ENCODE data around the gene GAST. TPM values are rescaled to one million over a fixed set of nuclear protein-coding genes. Genes with fewer than 3 reads are reported as not detected.

The GAST gene
- total RNA-seq, 2 experiments from 2014 or later: not detected

- Mint-ChIP-seq H3K36me3 (ENCODE audit: low read depth) (no peaks in the 10 kb centered on the region), H3K27me3 (peaks cover 2% of the 10 kb centered on the region), H3K9me3 (ENCODE audit: low read depth) (no peaks in the 10 kb centered on the region), H3K4me3 (no peak overlapping the region), H3K4me1 (peaks cover 7% of the 10 kb centered on the region), H3K27ac (no peak overlapping the region)
- DNase-seq: peak; percentile 46
- intact Hi-C loops (cut with DNase I, micrococcal nuclease): no loop called here
- ChIA-PET POLR2A (no interaction called here), CTCF (interaction anchor here (0.5 to 1.9 kb wide), 4 partner anchors 22 to 304 kb away, joined by 3 to 5 read pairs (median 4); no protein-coding TSS in a partner anchor)
- ATAC-seq: peak; percentile 83
Observed at GRCh38 chr17:41717408-41718286, 5.5 kb downstream of the GAST start.

GRCh38 chr17:41718287-41718645 is 6.1 kb downstream of the GAST start:
- no peak overlapping the region for H3K27ac Mint-ChIP-seq
- ChIA-PET POLR2A (no interaction called here), CTCF (interaction anchor here (0.7 to 1.9 kb wide), 3 partner anchors 22 to 50 kb away, joined by 3 to 5 read pairs (median 3); no protein-coding TSS in a partner anchor)
- intact Hi-C loops (cut with DNase I, micrococcal nuclease): no loop called here
- peaks cover 2% of the 10 kb centered on the region for H3K27me3 Mint-ChIP-seq
- peaks cover 7% of the 10 kb centered on the region for H3K4me1 Mint-ChIP-seq
- no peak for ATAC-seq
- no peaks in the 10 kb centered on the region for H3K36me3 Mint-ChIP-seq (ENCODE audit: low read depth)
- no peak for DNase-seq
- no peaks in the 10 kb centered on the region for H3K9me3 Mint-ChIP-seq (ENCODE audit: low read depth)
- no peak overlapping the region for H3K4me3 Mint-ChIP-seq

GRCh38 chr17:41722231-41722630 is 10.1 kb downstream of the GAST start:
- H3K9me3 Mint-ChIP-seq (ENCODE audit: low read depth): no peaks in the 10 kb centered on the region
- H3K4me1 Mint-ChIP-seq: peaks cover 7% of the 10 kb centered on the region
- H3K4me3 Mint-ChIP-seq: no peak overlapping the region
- ATAC-seq (no peak), DNase-seq (no peak)
- H3K27me3 Mint-ChIP-seq: no peaks in the 10 kb centered on the region
- no peaks in the 10 kb centered on the region for H3K36me3 Mint-ChIP-seq (ENCODE audit: low read depth)
- POLR2A ChIA-PET: no interaction called here
- intact Hi-C loops (cut with DNase I, micrococcal nuclease): no loop called here
- CTCF ChIA-PET: no interaction called here
- no peak overlapping the region for H3K27ac Mint-ChIP-seq

- no peaks in the 10 kb centered on the region for H3K4me1 Mint-ChIP-seq
- DNase-seq (no peak), ATAC-seq (no peak)
- H3K27ac Mint-ChIP-seq: no peak overlapping the region
- ChIA-PET CTCF (interaction anchor here (0.6 kb wide), 1 partner anchor 70 kb away, joined by 4 read pairs; no protein-coding TSS in a partner anchor), POLR2A (no interaction called here)
- no peak overlapping the region for H3K4me3 Mint-ChIP-seq
- no peaks in the 10 kb centered on the region for H3K36me3 Mint-ChIP-seq (ENCODE audit: low read depth)
- H3K9me3 Mint-ChIP-seq (ENCODE audit: low read depth): no peaks in the 10 kb centered on the region
- H3K27me3 Mint-ChIP-seq: no peaks in the 10 kb centered on the region
- intact Hi-C loops (cut with DNase I, micrococcal nuclease): no loop called here
Observed at GRCh38 chr17:41723801-41724475, 11.8 kb downstream of the GAST start.

- ATAC-seq (no peak), DNase-seq (no peak)
- Mint-ChIP-seq H3K9me3 (ENCODE audit: low read depth) (no peaks in the 10 kb centered on the region), H3K36me3 (ENCODE audit: low read depth) (no peaks in the 10 kb centered on the region), H3K4me3 (no peak overlapping the region), H3K27me3 (no peaks in the 10 kb centered on the region), H3K27ac (no peak overlapping the region), H3K4me1 (no peaks in the 10 kb centered on the region)
- CTCF ChIA-PET: no interaction called here
- intact Hi-C loops (cut with DNase I, micrococcal nuclease): no loop called here
- POLR2A ChIA-PET: no interaction called here
Observed at GRCh38 chr17:41724476-41725050, 12.4 kb downstream of the GAST start.

GRCh38 chr17:41725134-41725533 is 13.0 kb downstream of the GAST start:
- Mint-ChIP-seq H3K27ac (no peak overlapping the region), H3K27me3 (no peaks in the 10 kb centered on the region), H3K36me3 (ENCODE audit: low read depth) (no peaks in the 10 kb centered on the region), H3K4me1 (no peaks in the 10 kb centered on the region), H3K9me3 (ENCODE audit: low read depth) (no peaks in the 10 kb centered on the region), H3K4me3 (no peak overlapping the region)
- ChIA-PET CTCF (interaction anchor here (0.6 kb wide), 1 partner anchor 279 kb away, joined by 3 read pairs; no protein-coding TSS in a partner anchor), POLR2A (no interaction called here)
- DNase-seq (no peak), ATAC-seq (no peak)
- intact Hi-C loops (cut with DNase I, micrococcal nuclease): no loop called here

- Mint-ChIP-seq H3K27me3 (peaks cover 18% of the 10 kb centered on the region), H3K9me3 (ENCODE audit: low read depth) (no peaks in the 10 kb centered on the region), H3K4me1 (no peaks in the 10 kb centered on the region), H3K36me3 (ENCODE audit: low read depth) (no peaks in the 10 kb centered on the region), H3K27ac (no peak overlapping the region), H3K4me3 (no peak overlapping the region)
- DNase-seq (no peak), ATAC-seq (no peak)
- ChIA-PET POLR2A (no interaction called here), CTCF (interaction anchor here (0.9 kb wide), 1 partner anchor 9 kb away, joined by 3 read pairs; no protein-coding TSS in a partner anchor)
- intact Hi-C loops (cut with DNase I, micrococcal nuclease): no loop called here
Observed at GRCh38 chr17:41728056-41728455, 15.9 kb downstream of the GAST start.

- no peak for DNase-seq
- Mint-ChIP-seq H3K4me3 (no peak overlapping the region), H3K27me3 (peaks cover 28% of the 10 kb centered on the region), H3K27ac (no peak overlapping the region), H3K36me3 (ENCODE audit: low read depth) (no peaks in the 10 kb centered on the region), H3K9me3 (ENCODE audit: low read depth) (no peaks in the 10 kb centered on the region), H3K4me1 (peaks cover 2% of the 10 kb centered on the region)
- ChIA-PET POLR2A (no interaction called here), CTCF (interaction anchor here (0.8 kb wide), 1 partner anchor 40 kb away, joined by 3 read pairs; no protein-coding TSS in a partner anchor)
- intact Hi-C loops (cut with DNase I, micrococcal nuclease): loop anchor here in 1 of 2 experiments (10.0 kb wide), 1 partner anchor 134 kb away; the partner anchor contains the start of gene KLHL11
- ATAC-seq: no peak
Observed at GRCh38 chr17:41730479-41730878, 18.3 kb downstream of the GAST start.

GRCh38 chr17:41731836-41732235 is 19.7 kb downstream of the GAST start:
- POLR2A ChIA-PET: no interaction called here

GRCh38 chr17:41733348-41734138 is 21.4 kb downstream of the GAST start:
- Mint-ChIP-seq H3K27ac (no peak overlapping the region), H3K4me3 (no peak overlapping the region), H3K9me3 (ENCODE audit: low read depth) (no peaks in the 10 kb centered on the region), H3K4me1 (peaks cover 5% of the 10 kb centered on the region), H3K27me3 (peaks cover 45% of the 10 kb centered on the region), H3K36me3 (ENCODE audit: low read depth) (no peaks in the 10 kb centered on the region)
- ATAC-seq (no peak), DNase-seq (peak; percentile 24)
- ChIA-PET POLR2A (no interaction called here), CTCF (interaction anchor here (0.8 to 1.2 kb wide), 3 partner anchors 69 to 76 kb away, joined by 3 read pairs; no protein-coding TSS in a partner anchor)
- intact Hi-C loops (cut with DNase I, micrococcal nuclease): loop anchor here in 1 of 2 experiments (10.0 kb wide), 1 partner anchor 131 kb away; the partner anchor contains the start of gene KLHL11

More at GRCh38 chr17:41731836-41732235, 19.7 kb downstream of the GAST start:
- CTCF ChIA-PET: interaction anchor here (0.5 to 1.0 kb wide), 2 partner anchors 71 to 433 kb away, joined by 4 read pairs; no protein-coding TSS in a partner anchor
- Mint-ChIP-seq H3K27me3 (peaks cover 38% of the 10 kb centered on the region), H3K27ac (no peak overlapping the region), H3K9me3 (ENCODE audit: low read depth) (no peaks in the 10 kb centered on the region), H3K4me1 (peaks cover 2% of the 10 kb centered on the region), H3K4me3 (no peak overlapping the region), H3K36me3 (ENCODE audit: low read depth) (no peaks in the 10 kb centered on the region)
- DNase-seq: no peak
- no peak for ATAC-seq
- intact Hi-C loops (cut with DNase I, micrococcal nuclease): loop anchor here in 1 of 2 experiments (10.0 kb wide), 1 partner anchor 133 kb away; the partner anchor contains the start of gene KLHL11

All from activated CD4-positive, alpha-beta T cell treated with anti-CD3 and anti-CD28 coated beads for 36 hours (primary cell).